ENCODE results near the gene BSG.
"Not testable (repeated sequence)": the region's sequence is repeated elsewhere in the genome, so short reads cannot be mapped to it uniquely, and the experiment has no call there.

Gene BSG

DNA sequence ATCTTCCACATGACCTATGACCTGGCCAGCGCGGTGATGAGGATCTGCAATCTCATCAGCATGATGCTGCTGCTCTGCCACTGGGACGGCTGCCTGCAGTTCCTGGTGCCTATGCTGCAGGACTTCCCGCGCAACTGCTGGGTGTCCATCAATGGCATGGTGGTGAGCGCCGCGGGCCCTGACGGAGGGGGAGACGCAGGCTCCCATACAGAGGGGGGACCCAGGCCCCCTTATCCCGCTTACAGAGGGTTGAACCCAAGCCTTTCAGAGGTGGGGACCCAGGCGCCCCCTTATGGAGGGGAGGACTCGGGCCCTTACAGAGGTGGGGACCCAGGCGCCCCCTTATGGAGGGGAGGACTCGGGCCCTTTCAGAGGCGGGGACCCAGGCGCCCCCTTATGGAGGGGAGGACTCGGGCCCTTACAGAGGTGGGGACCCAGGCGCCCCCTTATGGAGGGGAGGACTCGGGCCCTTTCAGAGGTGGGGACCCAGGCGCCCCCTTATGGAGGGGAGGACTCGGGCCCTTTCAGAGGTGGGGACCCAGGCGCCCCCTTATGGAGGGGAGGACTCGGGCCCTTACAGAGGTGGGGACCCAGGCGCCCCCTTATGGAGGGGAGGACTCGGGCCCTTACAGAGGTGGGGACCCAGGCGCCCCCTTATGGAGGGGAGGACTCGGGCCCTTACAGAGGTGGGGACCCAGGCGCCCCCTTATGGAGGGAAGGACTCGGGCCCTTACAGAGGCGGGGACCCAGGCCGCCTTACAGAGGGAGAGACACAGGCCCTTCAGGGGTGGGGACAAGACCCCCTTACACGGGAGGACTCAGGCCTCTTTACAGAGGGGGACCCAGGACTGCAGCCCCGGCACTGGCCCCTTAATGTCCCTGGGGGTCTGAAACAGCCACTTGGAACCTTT, 32.9 kb downstream of the BSG start:
- not testable (repeated sequence) for DNase-seq

DNA sequence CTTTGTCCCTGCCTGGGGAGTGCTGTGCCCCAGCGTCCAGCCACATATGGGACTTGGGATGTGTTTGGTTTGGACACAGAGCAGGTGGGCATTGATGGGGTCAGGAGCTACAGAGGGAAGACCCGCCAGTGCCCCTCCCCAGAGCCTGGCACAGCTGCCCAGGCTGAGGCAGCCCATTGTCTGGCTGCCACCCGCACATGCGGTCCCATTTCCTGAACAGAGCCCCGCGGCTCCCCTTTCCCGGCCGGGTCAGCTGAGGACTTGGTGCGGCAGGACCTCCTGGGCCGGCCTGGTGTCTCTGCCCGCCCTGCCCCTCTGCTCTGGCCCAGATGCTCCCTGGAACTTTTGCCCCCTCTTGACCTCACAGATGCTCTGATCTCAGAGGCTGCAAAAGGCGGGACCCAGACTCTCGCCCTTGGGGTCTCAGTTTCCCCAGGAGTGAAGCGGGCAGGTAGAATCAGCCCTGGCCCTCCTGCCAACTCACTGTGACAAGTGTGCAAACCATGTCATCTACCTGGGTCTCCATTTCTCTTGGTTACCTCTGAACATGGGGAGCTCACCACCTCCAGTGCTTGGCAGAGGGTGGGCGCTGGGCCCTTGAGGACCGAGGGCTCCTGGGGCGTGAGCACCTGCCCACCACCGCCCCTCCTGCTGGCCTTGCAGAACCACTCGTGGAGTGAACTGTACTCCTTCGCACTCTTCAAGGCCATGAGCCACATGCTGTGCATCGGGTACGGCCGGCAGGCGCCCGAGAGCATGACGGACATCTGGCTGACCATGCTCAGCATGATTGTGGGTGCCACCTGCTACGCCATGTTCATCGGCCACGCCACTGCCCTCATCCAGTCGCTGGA, 35.1 kb downstream of the BSG start:
- no peak for DNase-seq

DNA sequence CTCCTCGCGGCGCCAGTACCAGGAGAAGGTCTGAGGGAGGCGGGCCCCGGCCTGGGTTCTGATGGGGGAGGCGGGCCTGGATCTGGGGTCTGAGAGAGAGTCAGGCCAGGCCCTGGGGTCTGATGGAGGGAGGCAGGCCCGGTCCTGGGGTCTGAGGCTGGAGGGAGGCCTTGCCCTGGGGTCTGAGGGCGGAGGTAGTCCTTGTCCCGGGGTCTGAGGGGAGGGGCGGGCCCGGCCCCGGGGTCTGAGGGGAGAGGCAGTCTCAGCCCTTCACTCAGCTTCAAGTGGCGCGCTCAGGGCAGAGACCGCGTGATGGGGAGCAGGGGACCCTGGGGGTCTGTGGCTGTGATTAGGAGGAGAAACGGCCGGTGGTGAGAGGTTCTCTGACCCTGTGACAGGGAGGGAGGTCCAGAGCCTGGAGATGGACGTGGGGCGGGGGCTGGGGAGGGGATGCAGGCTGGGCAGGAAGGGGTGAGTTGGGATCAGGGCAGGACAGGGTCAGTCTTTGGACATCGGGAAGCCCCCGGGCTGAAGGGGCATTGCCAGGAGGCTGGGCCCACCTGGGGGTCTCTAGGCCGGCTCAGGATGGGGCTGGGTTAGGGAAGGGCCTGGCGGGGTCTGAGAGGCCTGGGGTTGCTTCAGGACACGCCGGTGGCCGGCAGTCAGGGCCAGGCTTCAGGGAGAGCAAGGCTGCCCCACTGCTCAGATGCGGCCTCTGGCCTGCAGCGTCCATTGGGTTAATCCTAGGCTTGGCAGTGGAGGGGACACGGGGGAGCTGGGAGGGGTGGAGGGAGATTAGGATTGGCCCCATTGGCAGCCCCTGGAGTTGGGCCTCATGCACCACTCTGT, 36.0 kb downstream of the BSG start:
- DNase-seq: no peak

DNA sequence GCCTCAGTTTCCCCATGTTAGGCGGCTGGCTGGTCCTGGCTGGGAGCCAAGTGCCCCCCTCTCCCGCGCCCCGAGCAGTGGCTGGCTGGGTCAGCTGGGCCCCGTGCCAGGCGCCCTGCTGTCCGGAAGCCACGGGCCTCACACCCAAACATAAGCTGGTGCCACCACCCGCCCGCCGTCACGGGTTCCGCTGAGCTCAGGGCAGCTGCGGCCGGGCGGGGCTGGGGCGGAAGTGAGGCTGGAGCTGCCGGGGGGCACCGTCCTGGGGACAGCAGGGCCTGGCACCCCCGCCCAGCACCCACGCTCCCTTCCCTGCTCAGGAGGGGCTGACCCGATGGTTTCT, 36.6 kb downstream of the BSG start:
- DNase-seq: peak; percentile 24

DNA sequence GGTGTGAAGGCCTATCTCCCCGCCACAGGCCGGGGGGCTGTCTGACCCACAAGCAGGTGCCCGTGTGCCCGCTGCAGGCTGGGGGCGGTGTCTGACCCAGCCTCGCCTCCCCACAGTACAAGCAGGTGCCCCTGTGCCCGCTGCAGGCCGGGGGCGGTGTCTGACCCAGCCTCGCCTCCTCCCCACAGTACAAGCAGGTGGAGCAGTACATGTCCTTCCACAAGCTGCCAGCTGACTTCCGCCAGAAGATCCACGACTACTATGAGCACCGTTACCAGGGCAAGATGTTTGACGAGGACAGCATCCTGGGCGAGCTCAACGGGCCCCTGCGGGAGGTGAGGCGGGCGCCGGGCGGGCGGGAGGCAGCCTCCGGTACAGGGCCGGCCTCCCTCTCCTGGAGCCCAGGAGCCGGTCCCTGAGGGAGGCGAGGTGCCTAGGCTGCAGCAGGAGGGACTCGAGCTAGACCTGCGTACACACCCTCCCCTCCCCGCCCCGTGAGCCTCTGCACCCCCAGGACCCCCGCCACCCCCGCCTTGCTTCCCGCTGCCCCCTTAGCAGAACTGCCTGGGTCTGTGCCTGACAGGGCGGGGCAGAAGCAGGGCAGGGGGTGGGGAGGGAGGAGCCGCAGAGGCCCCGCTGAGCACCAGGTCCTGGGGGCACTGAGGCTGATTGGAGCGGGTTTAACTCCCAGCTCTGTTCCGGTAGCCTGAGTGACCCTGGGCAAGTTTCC, 37.8 kb downstream of the BSG start:
- DNase-seq: no peak

DNA sequence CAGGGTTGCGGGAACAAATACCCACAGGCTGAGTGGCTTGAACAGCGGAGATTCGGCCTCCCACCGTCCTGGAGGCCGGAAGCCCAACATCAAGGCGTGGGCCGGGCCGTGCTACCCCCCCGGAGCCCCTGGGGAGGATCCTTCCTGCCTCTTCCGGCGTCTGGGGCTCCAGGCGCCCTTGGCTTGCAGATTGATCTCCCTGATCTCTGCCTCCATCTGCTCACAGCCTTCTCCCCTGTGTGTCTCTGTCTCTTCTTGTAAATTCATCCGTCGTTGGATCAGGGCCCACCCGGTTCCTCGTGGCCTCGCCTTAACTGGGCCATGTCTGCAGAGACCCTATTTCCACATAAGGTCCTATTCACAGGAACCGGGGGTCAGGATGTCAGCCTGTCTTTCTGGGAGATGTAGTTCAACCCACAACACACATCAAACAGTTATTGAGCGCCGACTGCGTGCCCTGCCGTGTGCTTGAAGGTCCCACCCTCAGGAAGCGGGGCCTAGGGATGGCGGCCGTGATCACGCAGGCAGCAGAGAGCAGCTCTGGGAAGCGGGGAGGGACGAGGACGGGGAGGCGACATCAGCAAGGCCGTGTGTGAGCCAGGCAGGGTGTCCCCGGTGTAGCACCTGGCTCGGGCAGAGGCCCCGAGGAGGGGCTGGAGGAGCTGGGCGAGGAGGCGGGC, 38.5 kb downstream of the BSG start:
- DNase-seq: no peak

DNA sequence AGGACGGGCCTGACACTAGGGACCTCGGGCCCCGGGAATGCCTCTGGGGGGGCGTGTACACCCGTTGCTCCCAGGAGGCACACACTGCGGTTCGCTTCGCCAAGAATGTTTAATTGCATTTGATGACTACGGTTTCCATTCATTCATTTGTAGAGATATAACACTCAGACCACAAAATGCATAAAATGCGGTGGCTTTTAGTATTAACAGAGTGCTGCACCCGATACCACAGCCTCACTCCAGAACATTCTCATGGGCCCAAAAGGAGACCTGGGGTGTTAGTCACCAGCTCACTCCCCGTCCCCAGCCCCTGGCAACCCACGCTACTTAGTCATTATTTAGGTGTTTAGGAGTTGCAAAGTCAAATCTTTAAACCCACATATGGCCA, 39.1 kb downstream of the BSG start:
- no peak for DNase-seq

DNA sequence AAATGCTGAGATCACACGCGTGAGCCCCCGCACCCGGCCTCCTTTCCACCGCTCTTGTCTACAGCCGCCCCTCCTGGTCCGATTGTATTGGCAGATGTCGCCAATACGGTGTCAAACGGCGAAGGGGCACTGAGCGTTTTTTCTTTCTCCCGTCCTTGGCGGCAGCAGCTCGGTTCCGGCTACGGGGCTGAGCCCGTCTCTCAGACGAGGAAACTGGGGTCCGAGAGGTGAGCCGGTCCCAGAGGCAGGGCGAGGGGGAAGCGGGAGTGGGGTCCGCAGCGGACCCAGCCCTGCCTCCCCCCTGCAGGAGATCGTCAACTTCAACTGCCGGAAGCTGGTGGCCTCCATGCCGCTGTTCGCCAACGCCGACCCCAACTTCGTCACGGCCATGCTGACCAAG, 40.5 kb downstream of the BSG start:
- DNase-seq: no peak

DNA sequence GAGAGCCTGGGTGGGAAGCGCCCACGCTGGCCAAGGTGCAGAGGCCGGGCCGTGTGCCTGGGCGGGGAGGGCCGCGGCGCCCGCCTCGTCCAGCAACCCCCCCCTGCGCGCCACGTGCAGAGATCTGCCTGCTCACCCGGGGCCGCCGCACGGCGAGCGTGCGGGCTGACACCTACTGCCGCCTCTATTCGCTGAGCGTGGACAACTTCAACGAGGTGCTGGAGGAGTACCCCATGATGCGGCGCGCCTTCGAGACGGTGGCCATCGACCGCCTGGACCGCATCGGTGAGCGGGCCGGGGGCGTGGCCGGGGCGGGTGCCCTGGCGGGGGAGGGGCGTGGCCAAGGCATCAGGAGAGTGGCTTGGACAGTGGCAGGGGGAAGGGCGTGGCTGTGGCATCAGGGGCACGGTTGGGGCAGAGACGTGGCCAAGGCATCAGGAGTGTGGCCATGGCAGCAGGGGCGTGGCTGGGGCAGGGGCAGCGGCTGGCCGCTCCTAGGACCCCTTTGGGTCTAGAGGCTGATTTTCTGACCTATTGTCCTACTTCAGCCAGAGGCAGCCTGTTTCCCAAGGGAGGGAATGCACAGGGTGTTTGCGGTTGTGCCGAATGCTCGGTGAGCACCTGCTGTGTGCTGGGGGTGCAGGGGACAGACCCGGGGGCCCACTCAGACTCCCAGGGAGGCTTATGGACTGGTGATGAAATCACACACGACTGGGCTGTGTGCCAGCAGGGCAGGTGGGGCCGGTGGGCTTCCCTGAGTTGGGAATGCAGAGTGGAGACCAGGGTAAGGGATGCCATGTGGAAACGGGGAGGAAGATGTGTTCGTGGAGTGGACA, 41.6 kb downstream of the BSG start:
- DNase-seq: no peak

DNA sequence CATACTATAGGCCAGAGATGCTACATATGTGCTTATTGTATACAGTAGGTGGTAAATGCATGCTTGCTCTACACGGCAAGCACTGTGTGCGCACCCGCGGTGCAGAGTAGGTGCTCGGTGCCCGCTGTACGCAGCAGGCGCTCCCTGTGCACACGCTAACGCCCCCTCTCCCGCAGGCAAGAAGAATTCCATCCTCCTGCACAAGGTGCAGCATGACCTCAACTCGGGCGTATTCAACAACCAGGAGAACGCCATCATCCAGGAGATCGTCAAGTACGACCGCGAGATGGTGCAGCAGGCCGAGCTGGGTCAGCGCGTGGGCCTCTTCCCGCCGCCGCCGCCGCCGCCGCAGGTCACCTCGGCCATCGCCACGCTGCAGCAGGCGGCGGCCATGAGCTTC, 43.2 kb downstream of the BSG start:
- no peak for DNase-seq

DNA sequence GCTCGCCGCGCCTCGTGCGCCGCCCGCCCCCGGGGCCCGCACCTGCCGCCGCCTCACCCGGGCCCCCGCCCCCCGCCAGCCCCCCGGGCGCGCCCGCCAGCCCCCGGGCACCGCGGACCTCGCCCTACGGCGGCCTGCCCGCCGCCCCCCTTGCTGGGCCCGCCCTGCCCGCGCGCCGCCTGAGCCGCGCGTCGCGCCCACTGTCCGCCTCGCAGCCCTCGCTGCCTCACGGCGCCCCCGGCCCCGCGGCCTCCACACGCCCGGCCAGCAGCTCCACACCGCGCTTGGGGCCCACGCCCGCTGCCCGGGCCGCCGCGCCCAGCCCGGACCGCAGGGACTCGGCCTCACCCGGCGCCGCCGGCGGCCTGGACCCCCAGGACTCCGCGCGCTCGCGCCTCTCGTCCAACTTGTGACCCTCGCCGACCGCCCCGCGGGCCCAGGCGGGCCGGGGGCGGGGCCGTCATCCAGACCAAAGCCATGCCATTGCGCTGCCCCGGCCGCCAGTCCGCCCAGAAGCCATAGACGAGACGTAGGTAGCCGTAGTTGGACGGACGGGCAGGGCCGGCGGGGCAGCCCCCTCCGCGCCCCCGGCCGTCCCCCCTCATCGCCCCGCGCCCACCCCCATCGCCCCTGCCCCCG, 43.8 kb downstream of the BSG start:
- DNase-seq: no peak

DNA sequence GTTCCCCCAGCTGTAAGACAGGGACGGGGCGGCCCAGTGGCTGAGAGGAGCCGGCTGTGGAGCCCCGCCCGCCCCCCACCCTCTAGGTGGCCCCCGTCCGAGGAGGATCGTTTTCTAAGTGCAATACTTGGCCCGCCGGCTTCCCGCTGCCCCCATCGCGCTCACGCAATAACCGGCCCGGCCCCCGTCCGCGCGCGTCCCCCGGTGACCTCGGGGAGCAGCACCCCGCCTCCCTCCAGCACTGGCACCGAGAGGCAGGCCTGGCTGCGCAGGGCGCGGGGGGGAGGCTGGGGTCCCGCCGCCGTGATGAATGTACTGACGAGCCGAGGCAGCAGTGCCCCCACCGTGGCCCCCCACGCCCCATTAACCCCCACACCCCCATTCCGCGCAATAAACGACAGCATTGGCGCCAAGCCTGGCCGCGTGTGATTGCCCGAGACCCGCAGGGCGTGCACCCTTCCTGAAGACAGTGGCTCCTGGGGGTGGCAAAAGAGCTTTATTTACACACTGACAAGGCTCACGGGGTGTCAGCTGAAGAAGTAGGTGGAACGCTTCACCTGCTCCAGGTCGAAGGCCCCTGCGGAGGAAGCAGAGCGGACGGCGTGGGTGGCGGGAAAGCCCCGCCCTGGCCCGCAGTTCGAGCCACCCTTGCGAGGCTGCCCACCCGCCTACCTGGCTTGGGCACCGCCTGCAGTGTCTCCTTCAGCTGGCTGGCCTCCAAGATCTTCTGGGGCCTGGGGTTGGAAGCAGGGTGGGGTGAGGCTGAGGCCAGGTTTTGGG, 44.5 kb downstream of the BSG start:
- peak; percentile 23 for DNase-seq

DNA sequence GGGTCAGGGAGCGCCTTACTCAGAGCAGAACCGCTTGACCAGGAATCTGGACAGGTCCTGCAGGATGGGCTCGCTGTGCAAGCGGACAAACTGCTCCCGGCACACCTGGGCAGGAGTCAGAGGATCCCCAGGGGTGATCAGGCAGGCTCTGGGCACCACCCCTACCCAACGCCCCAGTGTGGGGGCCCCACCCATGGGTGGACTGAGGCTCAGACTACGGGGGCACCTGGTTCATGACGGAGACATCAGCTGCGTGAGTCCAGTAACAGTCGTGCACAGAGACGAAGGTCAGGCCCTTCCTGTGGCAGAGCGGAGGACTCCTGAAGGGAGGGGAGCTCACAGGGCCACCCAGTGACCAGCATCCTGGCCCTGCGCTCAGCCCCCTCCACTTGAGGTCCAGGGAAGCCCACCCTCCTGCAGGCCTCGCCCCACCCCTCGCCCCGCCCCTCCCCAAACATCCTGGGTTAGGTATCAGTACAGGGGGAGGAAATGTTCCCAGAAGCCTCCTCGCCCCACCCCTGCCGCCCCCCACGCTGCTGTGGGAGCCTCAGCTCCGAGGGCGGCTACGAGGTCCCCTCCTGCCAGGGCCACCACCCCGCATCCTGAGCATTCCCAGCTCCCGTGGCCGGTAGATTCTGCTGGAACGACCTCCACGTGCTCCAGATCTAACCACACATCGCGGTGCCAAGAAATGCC, 45.3 kb downstream of the BSG start:
- no peak for DNase-seq

DNA sequence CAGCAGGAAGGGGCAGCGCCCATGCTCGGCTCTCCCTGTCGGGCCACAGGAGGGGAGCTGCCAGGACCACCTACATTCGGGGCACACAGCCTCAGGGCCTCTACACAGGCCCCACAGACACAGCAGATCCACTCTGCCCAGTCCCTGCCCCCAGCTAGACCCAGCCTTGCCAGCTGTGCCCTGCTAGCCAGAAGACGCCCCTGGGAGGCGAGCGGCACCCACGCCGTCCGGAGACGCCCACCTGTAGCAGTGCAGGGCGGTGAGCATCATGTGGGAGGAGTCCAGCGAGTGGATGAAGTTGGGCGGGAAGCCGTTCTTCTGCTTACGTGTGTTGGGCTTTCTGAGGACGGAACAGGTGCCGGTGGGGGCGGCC, 45.8 kb downstream of the BSG start:
- DNase-seq: no peak

DNA sequence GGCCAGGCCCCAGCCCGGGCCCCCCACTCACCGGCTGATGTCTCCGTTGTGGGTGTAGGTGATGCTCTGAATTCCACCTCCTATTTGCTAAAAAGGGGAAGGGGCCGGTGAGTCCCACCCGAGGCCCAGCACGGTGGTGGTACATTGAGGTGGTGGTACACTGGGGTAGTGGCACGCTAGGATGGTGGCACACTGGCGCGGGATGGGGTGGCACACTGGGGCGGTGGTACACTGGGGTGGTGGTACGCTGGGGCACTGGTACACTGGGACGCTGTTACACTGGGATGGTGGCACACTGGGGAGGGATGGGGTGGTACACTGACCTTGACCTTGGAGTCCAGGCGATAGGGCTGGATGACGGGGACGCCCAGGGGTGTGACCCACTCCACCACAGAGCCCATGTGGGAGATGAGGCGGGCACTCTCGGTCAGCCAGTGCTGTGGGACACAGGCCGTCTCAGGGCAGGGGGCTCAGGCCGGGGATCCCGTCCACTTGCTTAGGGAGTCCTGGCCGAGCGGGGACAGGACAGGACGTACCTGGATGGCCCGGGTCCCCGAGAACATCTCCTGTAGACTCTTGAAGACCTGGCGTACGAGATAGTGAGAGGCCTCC, 46.4 kb downstream of the BSG start:
- no peak for DNase-seq

DNA sequence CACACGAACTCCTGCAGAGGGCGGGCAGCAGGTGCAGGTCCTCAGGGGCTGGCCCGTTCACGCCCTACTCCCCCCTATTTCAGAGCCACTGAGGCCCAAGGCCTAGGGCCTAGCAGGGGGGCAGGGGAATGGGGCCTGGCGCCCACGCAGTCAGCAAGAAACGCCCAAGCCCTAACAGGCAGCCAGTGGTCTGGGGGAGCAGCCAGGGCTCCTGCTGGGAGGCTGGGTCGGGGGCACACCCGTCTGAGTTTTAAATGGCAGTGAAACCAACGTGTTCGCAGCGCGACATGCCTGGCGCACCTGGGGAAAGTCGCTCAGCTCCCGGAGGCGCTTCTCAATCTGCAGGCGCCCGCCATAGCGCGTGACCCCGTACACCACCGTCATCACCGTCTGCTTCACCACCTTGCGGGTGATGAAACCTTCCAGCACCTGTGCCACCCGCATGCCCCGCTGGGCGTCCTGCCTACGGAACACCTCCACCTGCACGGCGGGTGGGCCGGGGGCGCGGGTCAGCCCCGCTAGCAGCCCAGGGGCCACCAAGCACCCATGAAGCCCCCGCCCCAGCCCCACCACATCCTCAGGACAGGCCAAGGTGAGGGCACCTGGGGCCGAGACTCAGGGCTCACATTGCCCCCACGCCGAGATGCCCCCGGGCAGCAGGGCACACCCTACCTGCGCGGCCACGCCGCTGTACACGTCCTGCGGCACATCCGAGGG, 47.0 kb downstream of the BSG start:
- DNase-seq: no peak

DNA sequence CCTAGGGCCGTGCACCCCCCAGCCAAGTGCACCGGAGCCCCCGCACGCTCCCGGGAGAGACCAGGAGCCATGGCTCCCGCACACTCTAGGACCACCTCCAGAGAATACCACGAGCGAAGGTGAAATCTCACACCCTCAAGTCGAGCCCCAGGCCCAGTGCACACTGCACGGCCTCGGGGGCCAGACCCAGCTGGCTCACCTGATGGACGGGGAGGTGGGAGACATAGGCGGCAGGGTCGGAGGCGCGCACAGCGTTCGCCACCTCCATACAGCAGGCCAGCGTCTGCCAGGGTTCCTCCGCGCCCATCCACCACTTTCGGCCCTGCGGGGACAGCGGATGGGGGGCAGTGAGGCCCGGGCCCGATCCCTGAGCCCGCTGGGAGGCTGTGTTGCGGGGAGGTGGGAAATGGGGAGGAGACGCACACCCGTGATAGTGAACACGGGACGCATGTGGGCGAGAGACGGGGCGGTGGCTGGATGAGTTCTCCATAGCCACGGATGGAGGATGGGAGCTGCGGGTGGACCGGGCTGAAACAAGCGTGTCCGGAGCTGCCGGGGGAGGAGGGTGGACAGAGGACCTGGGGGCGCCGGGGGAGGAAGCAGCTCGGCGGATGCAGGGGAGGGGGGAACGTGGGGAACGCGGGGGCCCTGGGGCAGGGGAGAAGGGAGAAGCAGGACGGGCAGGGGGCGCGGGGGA, 47.9 kb downstream of the BSG start:
- no peak for DNase-seq

Data from NCI-H345 (cell line).